Measurements from ENCODE around the gene RNU7-1.

The RNU7-1 gene

DNA sequence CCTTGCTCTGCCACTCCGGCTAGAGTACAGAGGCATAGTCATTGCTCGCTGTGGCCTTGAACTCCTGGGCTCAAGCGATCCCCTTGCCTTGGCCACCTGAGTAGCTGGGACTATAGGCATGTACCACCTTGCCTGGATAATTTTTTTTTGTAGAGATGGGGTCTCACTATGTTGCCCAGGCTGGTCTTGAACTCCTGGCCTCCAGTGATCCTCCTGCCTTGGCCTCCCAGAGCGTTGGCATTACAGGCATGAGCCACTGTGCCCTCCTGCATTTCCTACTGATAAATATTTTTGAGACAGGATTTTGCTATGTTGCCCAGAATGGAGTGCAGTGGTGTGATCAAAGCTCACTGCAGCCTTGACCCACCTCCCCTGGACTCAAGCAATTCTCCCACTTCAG is 36.5 kb downstream of the RNU7-1 start:
- Histone ChIP-seq H3K4me3 (IDR thresholded peaks at IDR 0.05; ENCODE audit: insufficient read depth, low read depth, low read length) (no peak overlapping the region), H4K20me1 (ENCODE audit: insufficient read depth) (no peaks in the 10 kb centered on the region), H3K79me2 (ENCODE audit: insufficient read depth, low read depth) (no peaks in the 10 kb centered on the region), H2AFZ (ENCODE audit: low read depth) (no peak overlapping the region), H3K27ac (no peak overlapping the region), H3K4me1 (ENCODE audit: low read depth, poor library complexity, severe bottlenecking) (peaks cover 19% of the 10 kb centered on the region), H3K36me3 (ENCODE audit: insufficient read depth) (peaks cover 2% of the 10 kb centered on the region; the same call in 1 of the 2 replicates), H3K9ac (no peak overlapping the region), H3K27me3 (ENCODE audit: insufficient read depth, low read depth) (no peaks in the 10 kb centered on the region), H3K4me2 (no peak overlapping the region)
- TF ChIP-seq CTCF (conservative IDR thresholded peaks at IDR 0.05; ENCODE audit: low read depth, low read length), result no peak

- no peak overlapping the region for H3K27ac ChIP-seq
Observed at GRCh38 chr12:6980740-6981139, 37.1 kb downstream of the RNU7-1 start.

DNA sequence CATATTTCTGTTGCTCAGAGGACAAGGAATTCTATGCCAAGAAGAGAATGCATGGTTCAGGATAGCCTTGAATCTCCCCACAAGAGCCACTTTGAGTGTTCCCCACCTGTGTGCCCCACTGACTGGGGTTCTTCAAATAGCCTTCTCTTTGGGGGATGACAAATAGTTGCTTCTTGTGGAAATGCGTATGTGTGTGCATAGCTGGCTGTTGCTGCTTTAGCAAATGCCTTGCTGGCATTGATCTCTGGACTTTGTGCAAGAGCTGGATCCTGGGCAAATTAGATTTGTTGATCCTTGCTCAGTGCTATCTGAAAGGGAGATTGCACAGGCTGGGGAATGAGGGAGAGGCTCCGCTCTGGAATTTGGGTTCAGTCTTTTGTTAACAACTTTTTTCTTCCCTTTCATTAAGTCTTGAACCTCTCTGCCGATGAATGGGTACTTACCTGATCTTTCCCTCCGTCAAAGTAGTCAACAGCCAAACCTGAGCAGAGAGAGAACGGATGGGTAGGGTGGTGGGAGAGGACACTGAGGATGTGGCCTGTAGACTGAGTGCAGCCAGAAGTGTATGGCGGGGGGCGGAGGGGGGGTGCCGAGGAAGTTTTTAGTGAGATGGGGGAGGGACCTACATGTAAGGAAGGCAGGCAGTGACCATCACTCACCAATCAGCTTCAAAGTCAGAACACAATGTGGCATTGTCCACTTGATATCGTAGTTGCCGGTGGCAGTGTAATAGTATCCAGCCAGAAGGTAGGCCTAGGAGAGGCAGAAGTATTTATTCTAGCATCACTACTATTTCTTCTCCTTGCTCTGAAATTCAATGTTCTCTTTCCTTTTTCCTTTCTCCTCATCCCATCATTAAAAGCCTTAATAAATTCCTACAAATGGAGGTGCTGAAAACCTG is 37.8 kb downstream of the RNU7-1 start:
- H3K36me3 ChIP-seq (ENCODE audit: insufficient read depth), result no peaks in the 10 kb centered on the region
- peaks cover 10% of the 10 kb centered on the region for H3K4me1 ChIP-seq (ENCODE audit: low read depth, poor library complexity, severe bottlenecking)

More at GRCh38 chr12:6980740-6981139, 37.1 kb downstream of the RNU7-1 start:
- Histone ChIP-seq H3K4me3 (IDR thresholded peaks at IDR 0.05; ENCODE audit: insufficient read depth, low read depth, low read length) (no peak overlapping the region), H3K79me2 (ENCODE audit: insufficient read depth, low read depth) (no peaks in the 10 kb centered on the region), H3K9ac (no peak overlapping the region), H4K20me1 (ENCODE audit: insufficient read depth) (no peaks in the 10 kb centered on the region), H3K36me3 (ENCODE audit: insufficient read depth) (no peaks in the 10 kb centered on the region; the same call in 1 of the 2 replicates), H2AFZ (ENCODE audit: low read depth) (no peak overlapping the region), H3K4me1 (ENCODE audit: low read depth, poor library complexity, severe bottlenecking) (peaks cover 13% of the 10 kb centered on the region), H3K27me3 (ENCODE audit: insufficient read depth, low read depth) (no peaks in the 10 kb centered on the region), H3K4me2 (no peak overlapping the region)
- TF ChIP-seq CTCF (conservative IDR thresholded peaks at IDR 0.05; ENCODE audit: low read depth, low read length), result no peak

GRCh38 chr12:6982532-6982931 is 38.9 kb downstream of the RNU7-1 start:
- no peaks in the 10 kb centered on the region for H3K36me3 ChIP-seq (ENCODE audit: insufficient read depth)
- peaks cover 9% of the 10 kb centered on the region for H3K4me1 ChIP-seq (ENCODE audit: low read depth, poor library complexity, severe bottlenecking)
- no peak for TF ChIP-seq CTCF (conservative IDR thresholded peaks at IDR 0.05; ENCODE audit: low read depth, low read length)

More for the DNA sequence above, 37.8 kb downstream of the RNU7-1 start:
- Histone ChIP-seq H3K79me2 (ENCODE audit: insufficient read depth, low read depth) (no peaks in the 10 kb centered on the region), H3K27me3 (ENCODE audit: insufficient read depth, low read depth) (no peaks in the 10 kb centered on the region), H4K20me1 (ENCODE audit: insufficient read depth) (no peaks in the 10 kb centered on the region), H3K4me2 (no peak overlapping the region), H3K9ac (no peak overlapping the region), H3K27ac (no peak overlapping the region), H3K4me3 (IDR thresholded peaks at IDR 0.05; ENCODE audit: insufficient read depth, low read depth, low read length) (no peak overlapping the region), H2AFZ (ENCODE audit: low read depth) (no peak overlapping the region)
- TF ChIP-seq CTCF (conservative IDR thresholded peaks at IDR 0.05; ENCODE audit: low read depth, low read length), result no peak

More at GRCh38 chr12:6982532-6982931, 38.9 kb downstream of the RNU7-1 start:
- no peaks in the 10 kb centered on the region for H3K79me2 ChIP-seq (ENCODE audit: insufficient read depth, low read depth)
- no peak overlapping the region for H3K4me2 ChIP-seq
- no peak overlapping the region for H3K27ac ChIP-seq
- H2AFZ ChIP-seq (ENCODE audit: low read depth), result no peak overlapping the region
- H4K20me1 ChIP-seq (ENCODE audit: insufficient read depth), result no peaks in the 10 kb centered on the region
- H3K27me3 ChIP-seq (ENCODE audit: insufficient read depth, low read depth), result no peaks in the 10 kb centered on the region
- no peak overlapping the region for H3K4me3 ChIP-seq (IDR thresholded peaks at IDR 0.05; ENCODE audit: insufficient read depth, low read depth, low read length)
- H3K9ac ChIP-seq, result no peak overlapping the region

Measured in KMS-11 (cell line).